NCI-H510A treated with DMSO at 0.1 percent for 48 hours (cell line): ENCODE measurements around the gene MTRF1.

Experiments
- DNase-seq: peaks from one replicate; lab custom pipeline; 2025; lab: John Stamatoyannopoulos, UW

MTRF1 gene, protein sequence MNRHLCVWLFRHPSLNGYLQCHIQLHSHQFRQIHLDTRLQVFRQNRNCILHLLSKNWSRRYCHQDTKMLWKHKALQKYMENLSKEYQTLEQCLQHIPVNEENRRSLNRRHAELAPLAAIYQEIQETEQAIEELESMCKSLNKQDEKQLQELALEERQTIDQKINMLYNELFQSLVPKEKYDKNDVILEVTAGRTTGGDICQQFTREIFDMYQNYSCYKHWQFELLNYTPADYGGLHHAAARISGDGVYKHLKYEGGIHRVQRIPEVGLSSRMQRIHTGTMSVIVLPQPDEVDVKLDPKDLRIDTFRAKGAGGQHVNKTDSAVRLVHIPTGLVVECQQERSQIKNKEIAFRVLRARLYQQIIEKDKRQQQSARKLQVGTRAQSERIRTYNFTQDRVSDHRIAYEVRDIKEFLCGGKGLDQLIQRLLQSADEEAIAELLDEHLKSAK

DNA sequence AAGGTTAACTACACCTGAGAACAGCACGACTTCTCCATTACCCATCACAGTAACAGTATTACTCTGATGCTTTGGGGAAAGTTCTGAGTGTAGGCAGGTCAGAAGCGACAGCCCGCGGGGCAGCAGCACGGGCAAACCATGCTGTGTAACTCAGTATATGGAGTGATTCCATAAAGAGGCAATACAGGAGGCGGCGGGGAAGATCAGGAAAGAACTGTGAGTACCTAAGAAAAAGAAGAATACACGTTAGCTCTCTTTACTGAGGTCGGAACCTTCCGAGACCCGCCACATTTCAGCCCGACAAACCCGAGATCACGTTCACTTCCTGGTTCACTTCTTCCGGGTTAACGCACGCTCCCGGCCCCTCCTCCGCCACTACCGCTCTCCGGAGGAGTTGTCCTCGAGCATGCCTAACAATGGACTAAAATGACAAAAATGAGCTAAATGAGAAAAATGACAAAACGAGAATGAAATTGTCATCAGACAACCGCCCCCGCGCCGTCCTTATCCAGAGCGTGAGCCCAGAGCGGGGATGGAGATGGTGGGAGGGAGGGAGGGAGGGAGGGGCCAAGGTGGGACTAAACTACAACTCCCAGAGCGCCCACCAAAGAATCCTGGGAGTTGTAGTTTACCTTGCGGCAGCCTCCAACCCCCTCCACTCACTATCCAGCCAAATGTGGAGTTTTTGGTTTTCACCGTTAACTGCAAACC is at the start of gene MTRF1:
Gene MTRF1 (minus strand): TSS at position 316 of the 711 bp plus-strand sequence. CDS start 2,669 bp downstream, outside the sequence.
- DNase-seq, result peak; percentile 21

- no peak for DNase-seq
Measured at GRCh38 chr13:41313117-41313516, 49.7 kb upstream of the MTRF1 start.

DNA sequence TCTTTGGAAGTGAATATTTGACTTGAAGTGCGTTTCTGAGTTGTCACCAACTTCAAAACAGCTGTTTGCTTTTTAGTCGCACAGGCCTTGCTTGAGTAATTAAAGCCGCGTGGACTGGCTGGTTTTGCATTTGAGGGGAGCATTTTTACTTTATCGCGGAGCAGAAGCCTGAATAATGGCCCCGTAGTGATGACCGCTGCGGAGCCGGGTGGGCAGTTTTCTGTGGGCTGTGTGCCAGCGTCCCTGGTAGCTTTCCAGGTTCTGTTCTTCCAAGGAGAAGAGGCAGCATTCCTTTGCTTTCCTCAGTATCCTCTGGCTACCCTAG is 48.8 kb upstream of the MTRF1 start:
- DNase-seq, result no peak

DNA sequence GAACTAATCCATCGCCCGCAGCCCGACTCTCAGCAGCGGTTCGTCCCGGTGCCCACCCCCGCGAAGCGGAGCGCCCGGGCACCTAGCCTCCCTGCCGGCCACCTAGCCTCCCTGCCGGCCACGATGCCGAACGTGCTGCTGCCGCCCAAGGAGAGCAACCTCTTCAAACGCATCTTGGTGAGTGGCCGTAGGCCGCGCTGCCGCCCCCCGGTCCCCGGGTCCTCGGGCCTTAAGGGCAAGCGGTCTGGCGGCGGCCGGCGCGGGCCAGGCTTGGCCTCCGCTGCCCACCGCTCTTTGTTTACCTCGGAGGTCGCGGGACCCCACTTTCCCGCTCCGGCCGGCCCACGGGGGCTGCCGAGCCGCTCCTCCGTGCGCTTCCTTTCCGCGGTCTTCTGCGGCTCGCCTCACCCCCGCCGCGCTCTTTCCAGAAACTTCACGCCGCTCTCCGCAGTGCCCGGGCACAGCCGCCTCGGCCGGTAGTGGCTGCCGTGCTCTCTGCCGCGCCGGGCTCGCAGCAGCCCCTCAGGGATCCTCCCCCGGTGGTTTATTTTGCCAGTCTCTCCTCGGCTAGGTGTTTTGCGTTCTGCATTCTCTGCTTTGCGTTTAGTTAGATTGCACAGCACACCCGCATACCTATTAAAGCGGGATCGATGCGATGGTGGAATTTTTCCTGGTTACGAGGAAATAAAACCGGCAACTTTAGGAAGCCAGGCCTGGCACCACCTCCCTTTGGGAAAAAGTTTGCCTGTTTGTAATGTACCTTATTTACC is 48.2 kb upstream of the MTRF1 start:
- no peak for DNase-seq

GRCh38 chr13:41310963-41311405 is 47.6 kb upstream of the MTRF1 start, which contains the start of gene NAA16:
TSS of gene NAA16 (plus strand) at chr13:41311267. CDS start at chr13:41311529, 262 bp downstream.
- peak; percentile 17 for DNase-seq

DNA sequence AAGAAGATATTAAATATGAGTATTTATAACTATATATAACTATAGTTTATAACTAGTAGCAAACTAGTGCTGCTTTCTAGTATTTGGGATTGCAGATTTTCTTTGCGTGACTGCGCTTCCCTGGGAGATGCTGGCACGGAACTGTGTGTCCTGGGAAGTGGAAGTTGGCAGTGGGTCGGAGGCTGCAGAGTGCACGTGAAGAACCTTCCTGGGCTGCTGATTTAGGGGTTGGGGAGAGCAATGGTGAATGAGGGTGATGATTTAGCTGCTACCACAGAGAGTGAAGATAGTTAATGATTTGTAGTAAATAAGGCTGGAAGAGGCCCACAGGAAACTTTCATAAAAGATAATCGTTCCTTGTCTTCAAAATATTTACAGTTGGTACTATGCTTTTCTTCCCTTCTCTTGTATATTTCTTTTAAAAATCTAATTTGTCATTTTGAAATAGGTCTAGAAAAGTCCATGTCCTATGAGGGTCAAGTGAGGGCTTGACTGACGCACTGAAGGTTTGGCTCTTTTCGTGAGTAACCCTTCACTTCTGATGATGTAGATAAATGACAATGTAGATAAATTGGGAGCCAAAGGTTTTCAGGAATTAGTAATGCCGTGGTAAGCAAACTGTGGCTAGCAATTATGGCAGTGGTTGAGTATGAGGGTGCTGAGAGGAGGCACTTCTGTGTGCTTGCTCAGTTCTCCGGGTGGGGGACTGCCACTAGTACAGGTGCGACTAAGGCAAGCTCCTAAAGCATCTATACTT is 44.7 kb upstream of the MTRF1 start:
- DNase-seq, result no peak

DNA sequence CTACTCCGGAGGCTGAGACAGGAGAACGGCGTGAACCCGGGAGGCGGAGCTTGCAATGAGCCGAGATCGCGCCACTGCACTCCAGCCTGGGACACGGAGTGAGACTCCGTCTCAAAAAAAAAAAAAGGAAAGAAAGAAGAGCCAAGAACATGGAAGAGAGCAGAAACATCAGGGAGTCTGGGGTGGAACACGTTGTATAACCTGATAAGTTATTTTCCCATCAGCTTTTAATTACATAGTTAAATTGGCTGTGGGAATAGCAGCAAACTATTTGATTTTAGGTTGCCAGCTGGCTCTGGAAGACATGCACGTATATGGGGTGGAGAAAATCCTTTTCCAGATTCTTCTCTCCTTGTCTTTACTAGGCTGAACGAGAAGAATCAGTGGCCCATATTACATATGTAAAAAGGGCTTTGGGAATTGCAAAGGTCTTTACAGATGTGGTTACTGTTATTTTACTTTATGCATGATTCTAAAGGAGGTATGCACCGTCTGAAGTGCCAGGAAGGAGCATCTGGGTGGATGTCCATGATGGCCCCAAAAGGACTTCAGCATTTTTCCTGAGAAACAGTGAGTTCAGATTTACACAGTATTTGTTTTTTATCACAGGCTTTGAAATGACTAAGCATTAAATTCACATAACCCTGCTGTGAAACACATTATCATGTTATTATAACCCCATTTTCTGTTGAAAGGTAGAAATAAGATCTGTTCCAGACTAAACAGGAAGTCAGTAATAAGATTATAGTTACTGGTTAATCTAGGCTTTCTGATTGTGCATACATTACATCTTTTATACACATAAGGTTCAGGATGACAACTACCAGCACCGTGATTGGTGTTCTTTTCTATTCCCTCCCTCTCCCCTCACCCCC is 43.1 kb upstream of the MTRF1 start:
- DNase-seq, result no peak

GRCh38 chr13:41304551-41304950 is 41.2 kb upstream of the MTRF1 start:
- no peak for DNase-seq

DNA sequence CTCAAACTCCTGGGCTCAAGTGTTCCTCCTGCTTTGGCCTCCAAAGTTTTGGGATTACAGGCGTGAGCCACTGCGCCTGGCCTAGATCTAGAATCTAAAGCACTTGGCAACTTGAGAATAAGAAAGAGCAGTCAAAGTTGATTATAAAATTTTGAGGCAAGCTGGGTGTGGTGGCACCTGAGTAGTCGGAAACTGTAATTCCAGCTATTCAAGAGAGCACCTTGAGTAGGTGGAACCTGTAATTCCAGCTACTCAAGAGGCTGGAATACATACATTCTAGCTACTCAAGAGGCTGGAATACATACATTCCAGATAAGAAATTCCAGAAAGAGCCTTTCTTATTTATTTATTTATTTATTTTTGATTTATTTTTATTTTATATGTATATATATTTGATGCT is 39.4 kb upstream of the MTRF1 start:
- DNase-seq, result no peak

DNA sequence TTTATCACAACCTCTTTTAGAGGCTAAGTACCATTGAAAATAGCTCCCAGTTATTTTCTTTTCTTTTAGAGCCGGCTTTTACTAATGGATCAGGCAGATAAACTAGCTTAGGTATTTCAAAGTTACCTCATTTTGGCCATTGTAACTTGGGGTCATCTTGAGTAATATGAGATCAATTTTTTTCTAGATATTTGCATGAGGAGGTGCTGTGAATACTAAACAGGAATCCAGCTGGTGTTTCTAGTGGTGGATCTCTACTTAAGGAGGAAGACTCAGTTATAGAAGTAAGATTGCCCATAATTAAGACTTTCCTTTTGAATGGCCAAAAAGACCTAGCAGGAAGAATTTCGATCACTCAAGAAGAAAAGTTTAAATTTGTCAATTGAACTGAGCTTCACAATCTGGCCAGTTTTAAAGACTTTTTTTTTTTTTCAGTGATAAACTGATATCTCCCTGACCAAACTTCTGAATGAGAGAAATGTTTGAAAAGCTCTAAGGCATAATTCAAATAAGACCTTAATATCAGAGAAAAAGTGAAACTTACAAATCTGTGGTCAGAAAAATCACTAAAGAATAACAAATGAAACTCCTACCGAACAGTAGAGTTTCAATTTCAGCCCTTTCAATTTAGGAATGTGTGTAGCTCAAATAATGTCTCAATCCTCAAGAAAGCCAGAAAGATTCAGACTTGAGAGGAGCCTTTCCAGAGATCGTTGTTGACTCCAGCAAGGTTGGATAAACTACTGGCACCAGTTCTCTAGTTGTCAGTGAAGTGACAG is 36.1 kb upstream of the MTRF1 start:
- DNase-seq, result no peak

GRCh38 chr13:41296879-41297646 is 33.7 kb upstream of the MTRF1 start:
- no peak for DNase-seq

GRCh38 chr13:41295973-41296372 is 32.6 kb upstream of the MTRF1 start:
- no peak for DNase-seq

DNA sequence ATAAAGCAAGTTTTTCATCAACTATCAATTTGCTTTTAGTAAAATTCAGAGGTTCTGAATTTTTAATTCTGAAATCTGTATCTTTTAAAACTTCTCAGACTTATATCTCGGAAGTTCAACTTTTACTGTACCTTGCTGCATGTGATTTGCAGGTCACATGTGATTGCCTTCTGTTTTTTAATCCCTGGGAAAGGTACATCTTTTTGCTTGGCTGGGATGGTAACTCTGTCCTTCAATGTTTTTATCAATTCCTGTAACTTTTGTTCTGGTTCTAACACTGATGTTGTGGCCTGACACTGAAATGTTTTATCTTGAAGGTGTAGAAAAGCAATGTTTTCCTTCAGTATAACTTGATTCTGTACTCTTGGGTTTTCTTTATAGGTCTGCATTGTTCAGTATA is 31.5 kb upstream of the MTRF1 start:
- DNase-seq, result no peak

- DNase-seq, result no peak
Measured at GRCh38 chr13:41293272-41293671, 29.9 kb upstream of the MTRF1 start.

- no peak for DNase-seq
Measured at GRCh38 chr13:41291246-41291645, 27.9 kb upstream of the MTRF1 start.

DNA sequence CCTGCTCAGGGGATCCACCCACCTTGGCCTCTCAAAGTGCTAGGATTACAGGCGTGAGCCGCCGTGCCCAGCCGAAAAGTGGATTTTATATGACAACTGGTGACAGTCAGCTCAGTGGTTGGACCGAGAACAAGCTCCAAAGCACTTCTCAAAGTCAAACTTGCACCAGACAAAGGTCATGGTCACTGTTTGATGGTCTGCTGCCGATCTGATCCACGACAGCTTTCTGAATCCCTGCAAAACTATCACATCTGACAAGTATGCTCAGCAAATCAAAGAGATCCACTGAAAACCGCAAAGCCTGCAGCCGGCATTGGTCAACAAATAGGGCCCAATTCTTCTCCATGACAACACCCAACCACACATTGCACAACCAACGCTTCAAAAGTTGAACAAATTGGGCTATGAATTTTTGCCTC is 26.1 kb upstream of the MTRF1 start:
- no peak for DNase-seq

DNA sequence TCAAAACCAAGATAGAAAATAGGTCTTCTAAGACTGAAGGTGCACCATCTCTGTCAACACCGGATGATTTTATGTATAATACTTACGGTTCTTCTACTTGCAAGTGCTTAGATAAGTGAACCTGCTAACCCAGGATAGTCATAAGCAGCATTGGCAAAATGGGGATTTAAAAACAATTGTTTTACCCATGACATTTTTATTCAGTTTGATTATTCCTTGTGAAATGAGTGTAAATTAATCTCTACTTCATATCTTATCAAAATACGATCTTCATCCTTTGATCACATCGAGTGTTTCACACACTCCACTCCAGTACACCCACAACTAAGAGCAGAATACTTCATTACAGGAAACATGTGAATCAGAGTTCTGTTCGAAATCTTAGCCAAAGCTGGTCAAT is 23.0 kb upstream of the MTRF1 start:
- no peak for DNase-seq

- DNase-seq, result no peak
Measured at GRCh38 chr13:41284512-41285288, 21.3 kb upstream of the MTRF1 start.
